Measurements from ENCODE around the gene SEC31A. TPM values are rescaled to one million over a fixed set of nuclear protein-coding genes. Genes with fewer than 3 reads are reported as not detected.

Gene SEC31A
- total RNA-seq, 2 donors from 2014 or later, result 248 to 337 TPM

GRCh38 chr4:82798168-82799005 is 92.6 kb downstream of the SEC31A start, which contains the start of gene SCD5:
SCD5 (minus strand) TSS chr4:82798796; CDS start chr4:82798537, 259 bp downstream.
- ATAC-seq (ENCODE audit: insufficient number of reproducible peaks, low FRiP score, low read depth) (no peak), DNase-seq (ENCODE audit: low spot score) (peak; percentile 9)
- peak within 1 kb of the TSS; percentile 90 for H3K4me3 ChIP-seq
- no peaks in the 10 kb centered on the region for H3K27me3 ChIP-seq (replicated peaks; ENCODE audit: insufficient read depth)
- peaks cover 6 to 18% of the 10 kb centered on the region in 2 donors for H3K4me1 ChIP-seq (ENCODE audit: control insufficient read depth in 1 of 2, low read depth in 2 of 2)
- TF ChIP-seq CTCF (IDR thresholded peaks at IDR 0.05), result no peak
- no peaks in the 10 kb centered on the region for H3K36me3 ChIP-seq
- H3K27ac ChIP-seq, result no peak within 1 kb of the TSS
- no peaks in the 10 kb centered on the region for H3K9me3 ChIP-seq

GRCh38 chr4:82797405-82798111 is 93.4 kb downstream of the SEC31A start:
- no peaks in the 10 kb centered on the region for H3K36me3 ChIP-seq
- no peak overlapping the region for H3K27ac ChIP-seq
- no peaks in the 10 kb centered on the region for H3K27me3 ChIP-seq (replicated peaks; ENCODE audit: insufficient read depth)
- DNase-seq (ENCODE audit: low spot score) (no peak), ATAC-seq (ENCODE audit: insufficient number of reproducible peaks, low FRiP score, low read depth) (no peak)
- no peaks in the 10 kb centered on the region for H3K9me3 ChIP-seq
- H3K4me3 ChIP-seq, result peak overlapping the region; percentile 90
- TF ChIP-seq CTCF (IDR thresholded peaks at IDR 0.05), result no peak
- H3K4me1 ChIP-seq (ENCODE audit: control insufficient read depth in 1 of 2, low read depth in 2 of 2), result peaks cover 6 to 18% of the 10 kb centered on the region in 2 donors

- Histone ChIP-seq H3K36me3 (no peaks in the 10 kb centered on the region), H3K27ac (no peak overlapping the region), H3K4me3 (peak overlapping the region; percentile 90), H3K27me3 (replicated peaks; ENCODE audit: insufficient read depth) (no peaks in the 10 kb centered on the region), H3K4me1 (ENCODE audit: control insufficient read depth in 1 of 2, low read depth in 2 of 2) (peaks cover 6 to 18% of the 10 kb centered on the region in 2 donors), H3K9me3 (no peaks in the 10 kb centered on the region)
- DNase-seq (ENCODE audit: low spot score), result no peak
- no peak for ATAC-seq (ENCODE audit: insufficient number of reproducible peaks, low FRiP score, low read depth)
- no peak for TF ChIP-seq CTCF (IDR thresholded peaks at IDR 0.05)
Observed at GRCh38 chr4:82797040-82797404, 93.9 kb downstream of the SEC31A start.

- no peak overlapping the region for H3K4me3 ChIP-seq
- no peaks in the 10 kb centered on the region for H3K9me3 ChIP-seq
- no peaks in the 10 kb centered on the region for H3K36me3 ChIP-seq
- ATAC-seq (ENCODE audit: insufficient number of reproducible peaks, low FRiP score, low read depth) (no peak), DNase-seq (ENCODE audit: low spot score) (no peak)
- no peaks in the 10 kb centered on the region for H3K27me3 ChIP-seq (replicated peaks; ENCODE audit: insufficient read depth)
- H3K4me1 ChIP-seq (ENCODE audit: control insufficient read depth in 1 of 2, low read depth in 2 of 2), result peaks cover 0 to 8% of the 10 kb centered on the region in 2 donors
- H3K27ac ChIP-seq, result no peak overlapping the region
- TF ChIP-seq CTCF (IDR thresholded peaks at IDR 0.05), result no peak
Observed at GRCh38 chr4:82792912-82793649, 97.9 kb downstream of the SEC31A start.

GRCh38 chr4:82791179-82791578 is 99.8 kb downstream of the SEC31A start:
- no peak for TF ChIP-seq CTCF (IDR thresholded peaks at IDR 0.05)
- Histone ChIP-seq H3K27me3 (replicated peaks; ENCODE audit: insufficient read depth) (no peaks in the 10 kb centered on the region), H3K4me1 (ENCODE audit: control insufficient read depth in 1 of 2, low read depth in 2 of 2) (no peaks in the 10 kb centered on the region), H3K9me3 (no peaks in the 10 kb centered on the region), H3K36me3 (no peaks in the 10 kb centered on the region), H3K27ac (no peak overlapping the region), H3K4me3 (no peak overlapping the region)
- DNase-seq (ENCODE audit: low spot score) (no peak), ATAC-seq (ENCODE audit: insufficient number of reproducible peaks, low FRiP score, low read depth) (no peak)
